PFSK-1 (cell line): ENCODE measurements around the gene SORCS1.

ENCODE experiments used
- POLR2AphosphoS5 ChIP-seq: IDR thresholded peaks from 2 replicates; pipeline ENCODE4 v1.6.1; 2012; ENCODE audit warnings: low read depth, mild to moderate bottlenecking, control low read depth, low read length, moderate library complexity
- REST ChIP-seq, 2 experiments: IDR thresholded peaks; 2 replicates each; pipeline versions ENCODE4 v1.6.1 to v1.8.0; 2011 to 2012; ENCODE audit warnings: low read depth in 2 of 2, low read length in 2 of 2, control low read depth in 1 of 2, inconsistent platforms in 1 of 2, mild to moderate bottlenecking in 1 of 2, moderate library complexity in 1 of 2; ENCODE audit not compliant: insufficient read depth in 1 of 2
- TAF1 ChIP-seq: IDR thresholded peaks from 2 replicates; pipeline ENCODE4 v1.6.1; 2012; ENCODE audit warnings: low read length, control low read depth, borderline replicate concordance; ENCODE audit not compliant: insufficient read depth

GRCh38 chr10:106866244-106866845 lies 298.2 kb downstream of the SORCS1 start:
- TF ChIP-seq TAF1 (no peak), POLR2AphosphoS5 (no peak), REST (IDR thresholded peaks at IDR 0.05; ENCODE audit: insufficient read depth in 1 of 2, low read depth in 2 of 2, low read length in 2 of 2) (no peak)
